Kidney epithelial cell (primary cell): ENCODE results near the gene TRIM37. TPM values are rescaled to one million over a fixed set of nuclear protein-coding genes. Genes with fewer than 3 reads are reported as not detected.

Experiments used
- DNase-seq: peaks from one replicate; pipeline ENCODE4 v3.0.0-alpha.2; 2010; ENCODE audit warnings: low read depth
- H3K27me3 ChIP-seq: 2 replicates; pipeline ENCODE4 v1.6.0; 2011; ENCODE audit warnings: low read length; ENCODE audit not compliant: control insufficient read depth, insufficient read depth
- H3K36me3 ChIP-seq: 2 replicates; pipeline ENCODE4 v1.5.1; 2011; ENCODE audit warnings: low read length; ENCODE audit not compliant: control insufficient read depth, insufficient read depth
- H3K4me3 ChIP-seq: 2 replicates; pipeline ENCODE4 v1.5.1; 2011; ENCODE audit warnings: low read depth, mild to moderate bottlenecking, control low read depth, low read length
- total RNA-seq: library from RNA; depleted of rRNA; stranded (reverse); fragments of >200 nt; gene quantifications from 2 replicates; pipeline ENCODE4 v1.2.3, GENCODE V29; 2015
- TF ChIP-seq, protein P1 (sequence below): IDR thresholded peaks from 2 replicates; pipeline ENCODE4 v1.5.1; 2011; ENCODE audit warnings: mild to moderate bottlenecking, moderate library complexity, low read length, control low read depth, inconsistent platforms; ENCODE audit not compliant: insufficient read depth, poor library complexity, severe bottlenecking

Gene TRIM37
- total RNA-seq, 1 donor from 2014 or later, result 30.2 TPM

- TF ChIP-seq, protein P1, sequence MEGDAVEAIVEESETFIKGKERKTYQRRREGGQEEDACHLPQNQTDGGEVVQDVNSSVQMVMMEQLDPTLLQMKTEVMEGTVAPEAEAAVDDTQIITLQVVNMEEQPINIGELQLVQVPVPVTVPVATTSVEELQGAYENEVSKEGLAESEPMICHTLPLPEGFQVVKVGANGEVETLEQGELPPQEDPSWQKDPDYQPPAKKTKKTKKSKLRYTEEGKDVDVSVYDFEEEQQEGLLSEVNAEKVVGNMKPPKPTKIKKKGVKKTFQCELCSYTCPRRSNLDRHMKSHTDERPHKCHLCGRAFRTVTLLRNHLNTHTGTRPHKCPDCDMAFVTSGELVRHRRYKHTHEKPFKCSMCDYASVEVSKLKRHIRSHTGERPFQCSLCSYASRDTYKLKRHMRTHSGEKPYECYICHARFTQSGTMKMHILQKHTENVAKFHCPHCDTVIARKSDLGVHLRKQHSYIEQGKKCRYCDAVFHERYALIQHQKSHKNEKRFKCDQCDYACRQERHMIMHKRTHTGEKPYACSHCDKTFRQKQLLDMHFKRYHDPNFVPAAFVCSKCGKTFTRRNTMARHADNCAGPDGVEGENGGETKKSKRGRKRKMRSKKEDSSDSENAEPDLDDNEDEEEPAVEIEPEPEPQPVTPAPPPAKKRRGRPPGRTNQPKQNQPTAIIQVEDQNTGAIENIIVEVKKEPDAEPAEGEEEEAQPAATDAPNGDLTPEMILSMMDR, result no peak
- no peaks in the 10 kb centered on the region for H3K27me3 ChIP-seq
- no peak for DNase-seq
- no peaks in the 10 kb centered on the region for H3K36me3 ChIP-seq
- no peak overlapping the region for H3K4me3 ChIP-seq
Measured at GRCh38 chr17:59007995-59008394, 98.7 kb downstream of the TRIM37 start.

- Histone ChIP-seq H3K4me3 (no peak overlapping the region), H3K36me3 (no peaks in the 10 kb centered on the region), H3K27me3 (no peaks in the 10 kb centered on the region)
- no peak for DNase-seq
- TF ChIP-seq, protein P1, result peak; percentile 88
Measured at GRCh38 chr17:59004338-59005111, 102.2 kb downstream of the TRIM37 start.

GRCh38 chr17:59003860-59004259 lies 102.8 kb downstream of the TRIM37 start:
- Histone ChIP-seq H3K4me3 (no peak overlapping the region), H3K27me3 (no peaks in the 10 kb centered on the region), H3K36me3 (no peaks in the 10 kb centered on the region)
- TF ChIP-seq, protein P1, result no peak
- DNase-seq, result no peak

DNA sequence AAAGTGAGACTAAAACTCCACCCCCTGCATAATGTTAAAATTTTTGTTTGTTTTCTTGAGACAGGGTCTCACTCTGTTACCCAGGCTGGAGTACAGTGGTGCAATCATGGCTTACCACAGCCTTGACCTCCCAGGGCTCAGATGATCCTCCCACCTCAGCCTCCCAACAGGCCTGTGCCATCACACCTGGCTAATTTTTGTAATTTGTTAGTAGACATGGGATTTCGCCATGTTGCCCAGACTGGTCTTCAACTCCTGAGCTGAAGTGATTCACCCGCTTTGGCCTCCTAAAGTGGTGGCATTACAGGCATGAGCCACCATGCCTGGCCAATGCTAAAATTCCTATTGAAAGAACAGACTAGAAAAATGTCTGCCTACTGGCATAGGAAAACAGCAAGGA lies 103.8 kb downstream of the TRIM37 start:
- Histone ChIP-seq H3K36me3 (no peaks in the 10 kb centered on the region), H3K4me3 (no peak overlapping the region), H3K27me3 (no peaks in the 10 kb centered on the region)
- TF ChIP-seq, protein P1, result no peak
- no peak for DNase-seq

DNA sequence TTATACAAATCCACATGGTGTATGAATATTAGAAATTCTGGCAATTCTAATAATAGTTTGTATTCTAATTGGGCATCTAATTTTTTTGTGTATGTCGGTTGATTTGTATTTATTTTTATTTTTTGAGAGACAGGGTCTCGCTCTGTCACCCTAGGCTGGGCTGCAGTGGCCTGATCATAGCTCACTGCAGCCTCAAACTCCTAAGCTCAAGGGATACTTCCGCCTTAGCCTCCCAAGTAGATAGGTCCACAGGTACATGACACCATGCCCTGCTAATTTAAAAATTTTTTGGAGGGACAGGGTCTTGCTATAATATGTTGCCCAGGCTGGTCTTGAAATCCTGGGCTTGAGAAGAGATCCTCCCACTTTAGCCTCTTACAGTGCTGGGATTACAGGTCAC lies 104.6 kb downstream of the TRIM37 start:
- H3K36me3 ChIP-seq, result no peaks in the 10 kb centered on the region
- DNase-seq, result no peak
- H3K4me3 ChIP-seq, result no peak overlapping the region
- TF ChIP-seq, protein P1, result no peak
- no peaks in the 10 kb centered on the region for H3K27me3 ChIP-seq
